ENCODE measurements around the gene PTGFR. TPM values are rescaled to one million over a fixed set of nuclear protein-coding genes. Genes with fewer than 3 reads are reported as not detected.

PTGFR gene
- total RNA-seq, 1 experiment from 2014 or later = not detected

DNA sequence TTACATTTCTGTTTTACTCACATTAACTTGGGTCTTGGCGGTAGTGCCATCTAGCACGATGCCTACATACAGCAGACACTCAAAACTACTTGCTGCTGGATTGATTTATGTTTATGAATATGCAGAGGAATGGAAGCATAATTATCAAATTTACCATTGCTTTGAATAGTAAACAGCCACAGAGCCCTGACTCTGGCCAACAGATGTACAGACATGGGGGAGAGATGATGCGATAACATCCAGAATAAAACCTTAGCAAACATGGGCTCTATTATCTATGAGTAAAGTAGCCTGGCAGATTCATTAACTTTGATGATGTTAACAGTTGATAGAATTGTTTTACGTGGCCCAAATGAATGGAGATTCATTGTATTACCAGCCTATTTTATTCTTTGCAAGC lies 42.8 kb downstream of the PTGFR start:
- no TSS peak for BruUV-seq (replicated peaks)
- ATAC-seq = no peak
- POLR2A ChIA-PET = no interaction called here

More for the DNA sequence above, 42.8 kb downstream of the PTGFR start:
- ChIA-PET RAD21 (ENCODE audit: low non-redundant PET in 1 of 2, low total read pairs in 2 of 2, uncharacterized antibody in 2 of 2, unreplicated experiment in 2 of 2) (no interaction called here), CTCF (no interaction called here)
- no peak for DNase-seq (ENCODE audit: low read depth, low spot score)
- H3K4me2 ChIP-seq (ENCODE audit: low read length) = no peak overlapping the region
- H3K9me2 ChIP-seq (ENCODE audit: insufficient read depth) = no peaks in the 10 kb centered on the region
- H3K27ac ChIP-seq (ENCODE audit: low read depth, low read length) = no peak overlapping the region
- no peaks in the 10 kb centered on the region for H3K36me3 ChIP-seq (ENCODE audit: control insufficient read depth in 1 of 2, insufficient read depth in 2 of 2, low read length in 2 of 2)
- H3K4me3 ChIP-seq (replicated peaks in 1 of 2; ENCODE audit: low read depth in 1 of 2, low read length in 2 of 2) = no peak overlapping the region
- H3K9ac ChIP-seq (ENCODE audit: low read length) = no peak overlapping the region
- intact Hi-C loops (cut with micrococcal nuclease) = no loop called here
- no peak overlapping the region for H2AFZ ChIP-seq (ENCODE audit: low read depth, low read length, poor library complexity, severe bottlenecking)
- no peaks in the 10 kb centered on the region for H3K9me3 ChIP-seq (ENCODE audit: control insufficient read depth in 1 of 2, insufficient read depth in 1 of 2, low read depth in 1 of 2, low read length in 2 of 2)
- no peaks in the 10 kb centered on the region for H4K20me1 ChIP-seq (ENCODE audit: insufficient read depth)
- TF ChIP-seq POLR2A (IDR thresholded peaks at IDR 0.05; ENCODE audit: borderline replicate concordance, extremely low read depth, insufficient read depth, insufficient read length) (no peak), EGR1 (IDR thresholded peaks at IDR 0.05; ENCODE audit: low read depth) (no peak), ZBTB33 (IDR thresholded peaks at IDR 0.05; ENCODE audit: extremely low read depth, insufficient replicate concordance, low read length) (no peak), ELF1 (IDR thresholded peaks at IDR 0.05; ENCODE audit: borderline replicate concordance, low read depth) (no peak), FOSL1 (IDR thresholded peaks at IDR 0.05; ENCODE audit: low read depth) (no peak), CEBPB (IDR thresholded peaks at IDR 0.05; ENCODE audit: low read depth) (no peak), ZFX (IDR thresholded peaks at IDR 0.05) (no peak), SIN3A (IDR thresholded peaks at IDR 0.05; ENCODE audit: low read depth) (no peak), YY1 (IDR thresholded peaks at IDR 0.05; ENCODE audit: extremely low read depth, insufficient replicate concordance, low read depth, low read length) (no peak), MAX (IDR thresholded peaks at IDR 0.05) (no peak), TCF7L2 (IDR thresholded peaks at IDR 0.05; ENCODE audit: borderline replicate concordance, extremely low read depth, insufficient read depth, insufficient read length) (no peak)
- TF ChIP-seq, protein P1, sequence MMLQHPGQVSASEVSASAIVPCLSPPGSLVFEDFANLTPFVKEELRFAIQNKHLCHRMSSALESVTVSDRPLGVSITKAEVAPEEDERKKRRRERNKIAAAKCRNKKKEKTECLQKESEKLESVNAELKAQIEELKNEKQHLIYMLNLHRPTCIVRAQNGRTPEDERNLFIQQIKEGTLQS (IDR thresholded peaks at IDR 0.05) = no peak
- TF ChIP-seq, protein P2, sequence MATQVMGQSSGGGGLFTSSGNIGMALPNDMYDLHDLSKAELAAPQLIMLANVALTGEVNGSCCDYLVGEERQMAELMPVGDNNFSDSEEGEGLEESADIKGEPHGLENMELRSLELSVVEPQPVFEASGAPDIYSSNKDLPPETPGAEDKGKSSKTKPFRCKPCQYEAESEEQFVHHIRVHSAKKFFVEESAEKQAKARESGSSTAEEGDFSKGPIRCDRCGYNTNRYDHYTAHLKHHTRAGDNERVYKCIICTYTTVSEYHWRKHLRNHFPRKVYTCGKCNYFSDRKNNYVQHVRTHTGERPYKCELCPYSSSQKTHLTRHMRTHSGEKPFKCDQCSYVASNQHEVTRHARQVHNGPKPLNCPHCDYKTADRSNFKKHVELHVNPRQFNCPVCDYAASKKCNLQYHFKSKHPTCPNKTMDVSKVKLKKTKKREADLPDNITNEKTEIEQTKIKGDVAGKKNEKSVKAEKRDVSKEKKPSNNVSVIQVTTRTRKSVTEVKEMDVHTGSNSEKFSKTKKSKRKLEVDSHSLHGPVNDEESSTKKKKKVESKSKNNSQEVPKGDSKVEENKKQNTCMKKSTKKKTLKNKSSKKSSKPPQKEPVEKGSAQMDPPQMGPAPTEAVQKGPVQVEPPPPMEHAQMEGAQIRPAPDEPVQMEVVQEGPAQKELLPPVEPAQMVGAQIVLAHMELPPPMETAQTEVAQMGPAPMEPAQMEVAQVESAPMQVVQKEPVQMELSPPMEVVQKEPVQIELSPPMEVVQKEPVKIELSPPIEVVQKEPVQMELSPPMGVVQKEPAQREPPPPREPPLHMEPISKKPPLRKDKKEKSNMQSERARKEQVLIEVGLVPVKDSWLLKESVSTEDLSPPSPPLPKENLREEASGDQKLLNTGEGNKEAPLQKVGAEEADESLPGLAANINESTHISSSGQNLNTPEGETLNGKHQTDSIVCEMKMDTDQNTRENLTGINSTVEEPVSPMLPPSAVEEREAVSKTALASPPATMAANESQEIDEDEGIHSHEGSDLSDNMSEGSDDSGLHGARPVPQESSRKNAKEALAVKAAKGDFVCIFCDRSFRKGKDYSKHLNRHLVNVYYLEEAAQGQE (IDR thresholded peaks at IDR 0.05; ENCODE audit: low read depth) = no peak
- no peaks in the 10 kb centered on the region for H3K79me2 ChIP-seq (ENCODE audit: insufficient read depth, low read length)
- H3K4me1 ChIP-seq (ENCODE audit: control insufficient read depth in 1 of 2, insufficient read depth in 2 of 2, low read length in 2 of 2) = no peaks in the 10 kb centered on the region
- H3K27me3 ChIP-seq (ENCODE audit: insufficient read depth, low read length) = no peaks in the 10 kb centered on the region
